SU-DHL-6 (cell line): ENCODE results near the gene GPR107.

ENCODE experiments used
- H2AFZ ChIP-seq: fragments of 200-600 bp; sonication (generic); 2 replicates; pipeline ENCODE4 v1.6.1; 2014; ENCODE audit warnings: low read depth, mild to moderate bottlenecking, moderate library complexity, mixed read lengths, antibody characterized with exemption, low read length; ENCODE audit not compliant: severe bottlenecking
- H3F3A ChIP-seq: fragments of 200-600 bp; shearing (Covaris generic); 2 replicates; pipeline ENCODE4 v1.6.0; 2016; ENCODE audit warnings: antibody characterized with exemption, mild to moderate bottlenecking; ENCODE audit not compliant: insufficient read depth
- H3K27ac ChIP-seq: fragments of 200-600 bp; sonication (generic); 2 replicates; pipeline ENCODE4 v1.5.1; 2016; ENCODE audit warnings: low read depth, mild to moderate bottlenecking, low read length, moderate library complexity, mixed read lengths
- H3K27me3 ChIP-seq: fragments of 200-600 bp; sonication (generic), shearing (Covaris generic); 2 replicates; pipeline ENCODE4 v1.6.0; 2014; ENCODE audit warnings: mild to moderate bottlenecking, low read length
- H3K36me3 ChIP-seq: fragments of 200-600 bp; sonication (generic); 2 replicates; pipeline ENCODE4 v1.6.1; 2014; ENCODE audit warnings: mild to moderate bottlenecking, low read length, mixed read lengths
- H3K4me2 ChIP-seq: fragments of 300-600, 200-600 bp; shearing (Covaris generic), sonication (generic); 2 replicates; pipeline ENCODE4 v1.6.0; 2014; ENCODE audit warnings: low read length, low read depth, mild to moderate bottlenecking; ENCODE audit not compliant: poor library complexity, severe bottlenecking
- H3K4me3 ChIP-seq: fragments of 200-600 bp; sonication (generic); 2 replicates; pipeline ENCODE4 v1.5.1; 2014; ENCODE audit warnings: antibody characterized with exemption, low read length, mild to moderate bottlenecking, mixed read lengths; ENCODE audit not compliant: insufficient read depth, poor library complexity, severe bottlenecking
- H3K79me2 ChIP-seq: fragments of 200-600 bp; sonication (generic); 2 replicates; pipeline ENCODE4 v1.6.1; 2014; ENCODE audit warnings: mild to moderate bottlenecking, low read length, moderate library complexity; ENCODE audit not compliant: insufficient read depth
- H3K9ac ChIP-seq: fragments of 200-600 bp; sonication (generic); 2 replicates; pipeline ENCODE4 v1.7.0; 2014; ENCODE audit warnings: mild to moderate bottlenecking, low read length
- H3K9me2 ChIP-seq: fragments of 200-600 bp; sonication (generic); replicated peaks from 2 replicates; pipeline ENCODE4 v1.6.1; 2014; ENCODE audit warnings: low read length; ENCODE audit not compliant: insufficient read depth
- H3K9me3 ChIP-seq: fragments of 200-600 bp; sonication (generic); 2 replicates; pipeline ENCODE4 v1.6.1; 2014; ENCODE audit warnings: low read length, mixed read lengths; ENCODE audit not compliant: insufficient read depth
- H4K20me1 ChIP-seq: fragments of 200-600 bp; sonication (generic); 2 replicates; pipeline ENCODE4 v1.6.1; 2014; ENCODE audit warnings: low read depth, mild to moderate bottlenecking, antibody characterized with exemption, low read length, moderate library complexity, mixed read lengths
- CTCF ChIP-seq: fragments of 200-600 bp; sonication (generic); IDR thresholded peaks from one replicate; pipeline ENCODE4 v1.5.1; 2017; ENCODE audit warnings: antibody characterized with exemption, mild to moderate bottlenecking, low read length, moderate library complexity; ENCODE audit not compliant: insufficient read depth, poor library complexity, severe bottlenecking
- EZH2phosphoT487 ChIP-seq: fragments of 200-600 bp; sonication (generic), shearing (Covaris generic); conservative IDR thresholded peaks from 2 replicates; pipeline ENCODE4 v1.6.1; 2018; ENCODE audit warnings: mild to moderate bottlenecking, antibody characterized with exemption, low read length, moderate library complexity, mixed read lengths

The GPR107 gene

GRCh38 chr9:130043654-130044623 lies 9.8 kb upstream of the GPR107 start:
- Histone ChIP-seq H2AFZ (peak overlapping the region; percentile 45), H3K27me3 (no peaks in the 10 kb centered on the region), H3K4me3 (peak overlapping the region; percentile 88), H3K4me2 (peak overlapping the region; percentile 77), H3K9me3 (no peaks in the 10 kb centered on the region), H3K9ac (peak overlapping the region; percentile 96), H3F3A (peaks cover 52% of the 10 kb centered on the region), H3K27ac (peak overlapping the region; percentile 87), H3K79me2 (peaks cover 45% of the 10 kb centered on the region), H3K9me2 (no peaks in the 10 kb centered on the region), H4K20me1 (no peaks in the 10 kb centered on the region), H3K36me3 (no peaks in the 10 kb centered on the region)
- TF ChIP-seq CTCF = no peak
- TF ChIP-seq EZH2phosphoT487 = no peak

- Histone ChIP-seq H3K9me2 (no peaks in the 10 kb centered on the region), H2AFZ (peak overlapping the region; percentile 49), H3F3A (peaks cover 42% of the 10 kb centered on the region), H4K20me1 (no peaks in the 10 kb centered on the region), H3K79me2 (peaks cover 29% of the 10 kb centered on the region), H3K9me3 (no peaks in the 10 kb centered on the region), H3K27me3 (no peaks in the 10 kb centered on the region), H3K9ac (peak overlapping the region; percentile 37), H3K4me2 (peak overlapping the region; percentile 77), H3K4me3 (no peak overlapping the region), H3K27ac (peak overlapping the region; percentile 87), H3K36me3 (no peaks in the 10 kb centered on the region)
- no peak for TF ChIP-seq EZH2phosphoT487
- no peak for TF ChIP-seq CTCF
Measured at GRCh38 chr9:130045725-130046450, 7.8 kb upstream of the GPR107 start.

- Histone ChIP-seq H3K36me3 (no peaks in the 10 kb centered on the region), H3K4me3 (no peak overlapping the region), H3K4me2 (no peak overlapping the region), H3K27ac (no peak overlapping the region), H3K9me3 (no peaks in the 10 kb centered on the region), H3K27me3 (no peaks in the 10 kb centered on the region), H3K79me2 (peaks cover 21% of the 10 kb centered on the region), H2AFZ (no peak overlapping the region), H3F3A (peaks cover 36% of the 10 kb centered on the region), H4K20me1 (no peaks in the 10 kb centered on the region), H3K9ac (no peak overlapping the region), H3K9me2 (no peaks in the 10 kb centered on the region)
- TF ChIP-seq CTCF (no peak), EZH2phosphoT487 (no peak)
Measured at GRCh38 chr9:130049431-130050210, 4.1 kb upstream of the GPR107 start.
